Uterus (tissue), 2 donors: ENCODE results near the gene CHRNA10.

Source experiments
- POLR2A ChIP-seq, 2 donors: fragments of 450-650 bp; IDR thresholded peaks; one replicate each; pipeline ENCODE4 v1.6.1; 2016; ENCODE audit warnings: antibody characterized with exemption in 2 of 2, mild to moderate bottlenecking in 1 of 2, moderate library complexity in 1 of 2
- TF ChIP-seq, protein P1 (sequence below), 4 experiments: fragments of 200-600 bp in 2 of 4; fragments of 450-650 bp in 2 of 4; sonication (generic) in 2 of 4; IDR thresholded peaks; one replicate each; pipeline ENCODE4 v1.5.1; 2016 to 2019; ENCODE audit warnings: antibody characterized with exemption in 4 of 4, mild to moderate bottlenecking in 2 of 4, moderate library complexity in 1 of 4

DNA sequence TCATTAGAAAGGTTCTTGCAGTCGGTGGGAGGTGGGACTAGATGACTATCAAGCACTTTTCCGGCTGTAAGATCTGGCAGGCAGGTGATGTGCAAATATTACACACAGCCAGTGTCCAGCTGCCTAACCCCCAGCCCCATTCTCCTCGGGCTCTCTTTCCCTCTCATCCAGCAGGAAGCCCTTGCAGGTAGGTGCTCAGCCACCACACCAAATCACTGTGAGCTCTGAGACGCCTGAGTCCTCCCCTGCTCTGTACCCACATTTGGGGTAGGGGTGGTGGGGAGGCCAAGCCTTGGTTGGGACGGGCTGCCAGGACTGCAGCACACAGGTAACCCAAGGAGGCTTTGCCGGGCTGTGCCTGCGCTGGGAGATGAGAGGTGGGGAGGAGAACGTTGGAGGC lies 30.0 kb downstream of the CHRNA10 start:
- TF ChIP-seq, protein P1, sequence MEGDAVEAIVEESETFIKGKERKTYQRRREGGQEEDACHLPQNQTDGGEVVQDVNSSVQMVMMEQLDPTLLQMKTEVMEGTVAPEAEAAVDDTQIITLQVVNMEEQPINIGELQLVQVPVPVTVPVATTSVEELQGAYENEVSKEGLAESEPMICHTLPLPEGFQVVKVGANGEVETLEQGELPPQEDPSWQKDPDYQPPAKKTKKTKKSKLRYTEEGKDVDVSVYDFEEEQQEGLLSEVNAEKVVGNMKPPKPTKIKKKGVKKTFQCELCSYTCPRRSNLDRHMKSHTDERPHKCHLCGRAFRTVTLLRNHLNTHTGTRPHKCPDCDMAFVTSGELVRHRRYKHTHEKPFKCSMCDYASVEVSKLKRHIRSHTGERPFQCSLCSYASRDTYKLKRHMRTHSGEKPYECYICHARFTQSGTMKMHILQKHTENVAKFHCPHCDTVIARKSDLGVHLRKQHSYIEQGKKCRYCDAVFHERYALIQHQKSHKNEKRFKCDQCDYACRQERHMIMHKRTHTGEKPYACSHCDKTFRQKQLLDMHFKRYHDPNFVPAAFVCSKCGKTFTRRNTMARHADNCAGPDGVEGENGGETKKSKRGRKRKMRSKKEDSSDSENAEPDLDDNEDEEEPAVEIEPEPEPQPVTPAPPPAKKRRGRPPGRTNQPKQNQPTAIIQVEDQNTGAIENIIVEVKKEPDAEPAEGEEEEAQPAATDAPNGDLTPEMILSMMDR (IDR thresholded peaks at IDR 0.05) = no peak
- no peak for TF ChIP-seq POLR2A (IDR thresholded peaks at IDR 0.05)
